ENCODE results near the gene RPS23.

GRCh38 chr5:82314964-82315758 is 37.0 kb upstream of the RPS23 start:
- no peak for TF ChIP-seq CTCF (conservative IDR thresholded peaks at IDR 0.05)
- TF ChIP-seq ZFX (IDR thresholded peaks at IDR 0.05), result no peak

Data from C4-2B (cell line).